ENCODE results near the gene ADAMTSL3.

DNA sequence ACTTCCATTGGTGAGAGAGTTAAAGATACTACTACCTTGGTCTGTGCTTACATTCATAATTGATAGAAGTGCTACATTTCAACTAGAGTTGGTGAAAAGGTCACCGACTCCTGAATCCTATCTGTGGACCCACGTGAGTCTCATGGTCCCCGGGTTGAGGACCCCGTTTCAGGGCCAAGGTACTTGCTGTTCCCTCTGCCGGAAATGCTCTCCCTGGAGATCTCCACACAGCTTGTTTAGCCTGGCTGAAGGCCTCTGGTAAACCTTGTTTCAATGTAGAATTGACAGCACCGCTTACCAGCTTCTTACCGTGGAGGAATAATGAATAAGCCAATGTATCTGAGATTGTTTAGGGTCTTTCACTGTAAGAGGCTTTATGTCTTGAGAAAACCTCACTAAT, 355.7 kb downstream of the ADAMTSL3 start:
- TF ChIP-seq TAF1 (IDR thresholded peaks at IDR 0.05; ENCODE audit: low read depth, low read length) (no peak), SP1 (IDR thresholded peaks at IDR 0.05; ENCODE audit: low read depth, low read length) (no peak), EP300 (IDR thresholded peaks at IDR 0.05; ENCODE audit: borderline replicate concordance in 1 of 2, low read depth in 2 of 2, low read length in 2 of 2) (no peak), CEBPB (IDR thresholded peaks at IDR 0.05; ENCODE audit: low read depth, low read length) (no peak), SIN3A (conservative IDR thresholded peaks at IDR 0.05 in 1 of 2, IDR thresholded peaks at IDR 0.05 in 1 of 2; ENCODE audit: low read depth in 1 of 2, low read length in 2 of 2) (no peak), POLR2AphosphoS5 (IDR thresholded peaks at IDR 0.05; ENCODE audit: low read depth, low read length) (no peak), BRCA1 (IDR thresholded peaks at IDR 0.05; ENCODE audit: low read depth, low read length) (no peak)
- TF ChIP-seq, protein P1, sequence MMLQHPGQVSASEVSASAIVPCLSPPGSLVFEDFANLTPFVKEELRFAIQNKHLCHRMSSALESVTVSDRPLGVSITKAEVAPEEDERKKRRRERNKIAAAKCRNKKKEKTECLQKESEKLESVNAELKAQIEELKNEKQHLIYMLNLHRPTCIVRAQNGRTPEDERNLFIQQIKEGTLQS (IDR thresholded peaks at IDR 0.05; ENCODE audit: insufficient read depth, low read depth, low read length), result no peak
- TF ChIP-seq, protein P2, sequence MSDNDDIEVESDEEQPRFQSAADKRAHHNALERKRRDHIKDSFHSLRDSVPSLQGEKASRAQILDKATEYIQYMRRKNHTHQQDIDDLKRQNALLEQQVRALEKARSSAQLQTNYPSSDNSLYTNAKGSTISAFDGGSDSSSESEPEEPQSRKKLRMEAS (IDR thresholded peaks at IDR 0.05), result no peak
- TF ChIP-seq, protein P3, sequence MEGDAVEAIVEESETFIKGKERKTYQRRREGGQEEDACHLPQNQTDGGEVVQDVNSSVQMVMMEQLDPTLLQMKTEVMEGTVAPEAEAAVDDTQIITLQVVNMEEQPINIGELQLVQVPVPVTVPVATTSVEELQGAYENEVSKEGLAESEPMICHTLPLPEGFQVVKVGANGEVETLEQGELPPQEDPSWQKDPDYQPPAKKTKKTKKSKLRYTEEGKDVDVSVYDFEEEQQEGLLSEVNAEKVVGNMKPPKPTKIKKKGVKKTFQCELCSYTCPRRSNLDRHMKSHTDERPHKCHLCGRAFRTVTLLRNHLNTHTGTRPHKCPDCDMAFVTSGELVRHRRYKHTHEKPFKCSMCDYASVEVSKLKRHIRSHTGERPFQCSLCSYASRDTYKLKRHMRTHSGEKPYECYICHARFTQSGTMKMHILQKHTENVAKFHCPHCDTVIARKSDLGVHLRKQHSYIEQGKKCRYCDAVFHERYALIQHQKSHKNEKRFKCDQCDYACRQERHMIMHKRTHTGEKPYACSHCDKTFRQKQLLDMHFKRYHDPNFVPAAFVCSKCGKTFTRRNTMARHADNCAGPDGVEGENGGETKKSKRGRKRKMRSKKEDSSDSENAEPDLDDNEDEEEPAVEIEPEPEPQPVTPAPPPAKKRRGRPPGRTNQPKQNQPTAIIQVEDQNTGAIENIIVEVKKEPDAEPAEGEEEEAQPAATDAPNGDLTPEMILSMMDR (IDR thresholded peaks at IDR 0.05; ENCODE audit: control extremely low read depth in 1 of 3, insufficient read depth in 1 of 3, low read depth in 1 of 3, low read length in 3 of 3), result no peak
